GM18498 (cell line): ENCODE results near the gene BHLHE41.

Experiments used
- ATAC-seq: cut with Tn5 transposase; IDR thresholded peaks from one replicate; pipeline ENCODE4 v1.9.1; 2021; ENCODE audit warnings: mild to moderate bottlenecking, moderate library complexity; ENCODE audit not compliant: unreplicated experiment

The BHLHE41 gene

DNA sequence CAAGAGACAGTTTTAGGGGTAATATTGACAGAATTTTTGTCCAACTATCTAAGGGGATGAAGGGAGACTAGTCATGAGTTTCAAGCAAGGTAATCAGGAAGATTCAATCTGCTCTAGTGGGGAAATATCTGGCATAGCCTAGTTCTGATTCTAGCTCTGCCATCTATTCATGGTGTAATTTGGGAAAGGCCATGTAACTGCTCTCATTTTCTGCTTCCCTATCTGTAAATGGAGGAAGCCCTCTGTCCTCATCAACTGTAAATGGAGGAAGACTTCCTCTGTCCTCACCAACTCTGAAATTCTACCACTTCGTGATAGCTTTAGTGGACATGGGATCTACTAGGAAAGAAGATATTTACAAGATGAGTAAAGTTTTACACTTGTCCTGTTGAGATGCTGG is 37.9 kb downstream of the BHLHE41 start:
- no peak for ATAC-seq

DNA sequence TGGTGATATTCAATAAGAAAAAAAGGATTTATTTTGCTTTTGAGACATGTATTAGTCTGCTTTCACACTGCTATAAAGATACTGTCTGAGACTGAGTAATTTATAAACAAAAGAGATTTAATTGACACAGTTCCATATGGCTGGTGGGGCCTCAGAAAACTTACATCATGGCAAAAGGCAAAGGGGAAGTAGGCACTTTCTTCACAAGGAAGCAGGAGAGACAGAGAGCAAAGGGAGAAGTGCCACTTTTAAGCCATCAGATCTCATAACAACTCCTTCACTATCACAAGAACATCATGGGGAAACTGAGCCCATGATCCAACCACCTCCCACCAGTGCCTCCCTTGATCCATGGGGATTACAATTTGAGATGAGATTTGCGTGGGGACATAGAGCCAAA is 43.9 kb downstream of the BHLHE41 start:
- ATAC-seq = no peak

DNA sequence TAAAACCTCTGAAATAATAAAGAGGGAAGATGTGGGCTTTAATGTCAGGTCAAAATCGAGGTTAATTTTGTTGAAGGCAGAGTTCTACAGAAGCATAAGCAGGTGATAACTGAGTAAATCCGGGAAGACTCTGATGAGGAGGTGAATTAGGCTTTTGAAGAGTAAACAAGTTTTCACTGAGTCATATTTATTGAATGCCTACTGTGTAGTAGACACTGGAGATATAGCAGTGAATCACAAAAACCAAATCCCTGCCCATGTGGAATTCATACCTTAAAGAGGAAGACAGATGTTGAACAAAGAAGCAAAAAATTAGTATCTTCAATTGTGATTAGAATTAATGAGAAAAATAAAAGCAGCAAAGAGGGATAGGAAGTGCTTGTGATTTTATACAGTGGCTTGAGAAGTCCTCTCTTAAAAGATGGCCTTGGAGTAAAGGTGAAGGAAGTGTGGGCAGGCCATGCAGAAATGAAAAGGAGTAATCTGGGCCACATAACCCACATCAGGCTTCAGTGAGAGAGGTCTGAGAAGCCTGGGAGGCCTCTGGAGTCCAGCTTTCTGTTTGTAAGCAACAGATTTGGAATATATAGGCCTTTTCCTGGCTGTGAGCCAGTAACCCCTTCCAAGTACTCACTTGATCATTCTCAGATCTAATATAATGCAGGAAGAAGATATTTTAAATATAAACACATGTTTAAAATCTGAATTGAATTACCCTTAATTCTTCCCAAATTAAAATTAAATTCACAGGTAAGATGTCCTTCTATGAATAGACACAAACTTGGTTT is 46.7 kb downstream of the BHLHE41 start:
- no peak for ATAC-seq
